NCI-H2081 (cell line): ENCODE measurements around the gene NOL3.

Experiments used
- DNase-seq, 2 experiments: peaks; one replicate each; lab custom pipeline; 2025; lab: John Stamatoyannopoulos, UW

Gene NOL3

DNA sequence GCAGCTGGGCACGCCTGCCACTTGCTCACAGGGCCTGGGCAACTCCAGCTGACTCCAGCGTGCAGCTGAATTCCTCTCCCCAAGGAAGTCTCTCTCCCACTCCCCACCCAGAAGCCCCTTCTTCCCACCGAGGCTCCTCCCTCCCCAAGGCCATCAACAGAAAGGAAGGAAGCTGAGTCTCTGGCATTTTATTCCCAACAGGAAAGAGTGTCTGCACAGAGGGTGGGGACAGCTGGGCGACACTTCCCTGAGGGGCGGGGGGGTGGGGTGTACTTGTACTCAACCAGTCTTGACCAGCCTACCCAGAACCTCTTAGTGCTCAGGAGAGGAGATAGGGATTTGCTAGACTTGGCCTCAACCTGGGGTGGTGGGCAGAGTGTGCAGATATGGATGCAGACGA is 19.7 kb downstream of the NOL3 start, which contains the start of gene EXOC3L1:
TSS of gene EXOC3L1 (minus strand) at position 96 of the 400 bp plus-strand sequence. CDS start 460 bp downstream, outside the sequence.
- DNase-seq: no peak

DNA sequence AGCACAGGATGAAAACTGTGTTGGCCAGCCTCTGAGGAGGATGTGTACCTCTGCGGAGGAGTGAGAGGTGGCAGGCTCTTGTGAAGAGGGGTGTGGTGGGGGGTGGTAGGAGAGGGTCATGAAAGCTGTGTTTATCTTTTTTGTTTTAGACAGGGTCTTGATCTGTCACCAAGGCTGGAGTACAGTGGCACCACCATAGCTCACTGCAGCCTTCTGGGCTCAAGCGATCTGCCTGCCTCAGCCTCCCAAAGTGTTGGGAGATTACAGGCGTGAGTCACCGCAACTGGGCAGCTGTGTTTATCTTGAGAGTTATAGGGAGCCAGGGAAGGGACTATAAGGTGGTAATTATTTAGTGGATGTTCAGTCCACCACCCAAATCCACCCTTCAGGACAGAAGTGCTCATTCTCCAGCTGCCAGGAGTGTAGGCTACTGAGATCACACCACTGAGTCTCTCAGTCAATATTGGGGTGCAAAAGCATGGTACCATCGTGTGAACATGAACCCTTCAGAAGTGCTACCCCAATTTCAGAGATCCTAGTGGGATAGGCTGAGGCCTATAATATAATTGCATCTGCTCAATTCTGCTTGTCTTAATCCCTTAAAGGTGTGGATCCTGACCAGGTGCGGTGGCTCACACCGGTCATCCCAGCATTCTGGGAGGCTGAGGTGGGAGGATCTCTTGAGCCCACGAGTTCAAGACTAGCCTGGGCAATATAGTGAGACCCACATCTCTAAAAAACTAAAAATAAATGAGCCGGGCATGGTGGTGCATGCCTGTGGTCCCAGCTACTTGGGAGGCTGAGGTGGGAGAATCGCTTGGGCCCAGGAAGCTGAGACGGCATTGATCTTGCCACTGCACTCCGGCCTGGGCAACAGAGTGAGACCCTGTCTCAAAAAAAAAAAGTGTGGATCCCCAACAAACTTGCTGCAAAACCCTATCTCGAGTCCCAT is 20.4 kb downstream of the NOL3 start:
- no peak for DNase-seq

- DNase-seq: no peak
Observed at GRCh38 chr16:67191411-67191994, 21.2 kb downstream of the NOL3 start.

- peak; percentile 83 to 89 for DNase-seq
Observed at GRCh38 chr16:67191995-67192681, 21.8 kb downstream of the NOL3 start, which contains the start of gene E2F4. Gene E2F4 (plus strand): TSS chr16:67192155. CDS start chr16:67192228, 73 bp downstream.

GRCh38 chr16:67192781-67193361 is 22.5 kb downstream of the NOL3 start:
- DNase-seq: no peak

GRCh38 chr16:67193536-67193935 is 23.2 kb downstream of the NOL3 start:
- no peak for DNase-seq

DNA sequence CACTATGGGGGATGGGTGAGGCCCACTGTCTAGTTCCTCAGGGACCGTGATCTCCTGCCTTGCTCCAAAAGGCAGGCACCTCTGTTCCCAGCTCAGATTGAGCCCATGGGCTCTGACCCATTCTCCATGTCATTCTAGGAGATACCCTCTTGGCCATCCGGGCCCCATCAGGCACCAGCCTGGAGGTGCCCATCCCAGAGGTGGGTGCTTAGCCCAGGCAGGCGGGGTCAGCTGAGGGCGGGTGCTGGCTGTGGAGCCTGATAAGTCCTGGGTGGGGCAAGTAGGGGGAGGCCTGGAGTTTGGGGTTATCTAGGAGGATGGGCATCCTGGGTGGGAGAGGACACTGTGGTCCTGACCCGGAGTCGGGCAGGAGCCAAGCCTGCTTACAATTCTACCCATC is 23.9 kb downstream of the NOL3 start:
- no peak for DNase-seq

DNA sequence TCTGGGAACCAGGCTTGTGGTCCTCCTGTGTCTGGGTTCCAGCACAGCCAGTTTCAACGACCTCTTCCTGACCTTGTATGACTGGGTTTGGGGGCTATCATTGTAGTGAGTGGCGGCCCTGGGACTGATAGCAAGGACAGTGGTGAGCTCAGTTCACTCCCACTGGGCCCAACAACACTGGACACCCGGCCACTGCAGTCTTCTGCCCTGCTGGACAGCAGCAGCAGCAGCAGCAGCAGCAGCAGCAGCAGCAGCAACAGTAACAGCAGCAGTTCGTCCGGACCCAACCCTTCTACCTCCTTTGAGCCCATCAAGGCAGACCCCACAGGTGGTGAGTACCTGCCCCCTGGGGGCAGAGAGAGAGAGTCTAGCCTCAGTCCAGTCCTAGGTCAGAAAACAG is 25.3 kb downstream of the NOL3 start:
- DNase-seq: no peak

GRCh38 chr16:67196881-67197280 is 26.5 kb downstream of the NOL3 start:
- DNase-seq: no peak

DNA sequence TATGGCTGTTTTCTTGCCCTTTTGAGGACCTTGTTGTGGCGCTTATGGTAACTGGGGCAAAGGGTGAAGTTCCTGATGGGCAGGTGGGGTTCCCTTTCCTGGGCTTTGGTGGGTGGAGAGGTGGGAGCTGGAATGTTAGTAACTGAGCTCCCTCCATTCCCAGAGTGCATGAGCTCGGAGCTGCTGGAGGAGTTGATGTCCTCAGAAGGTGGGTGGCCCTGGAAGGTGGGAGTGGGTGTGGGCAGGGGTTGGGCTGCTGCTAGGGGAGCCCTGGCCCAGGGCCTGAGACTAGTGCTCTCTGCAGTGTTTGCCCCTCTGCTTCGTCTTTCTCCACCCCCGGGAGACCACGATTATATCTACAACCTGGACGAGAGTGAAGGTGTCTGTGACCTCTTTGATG is 27.4 kb downstream of the NOL3 start:
- no peak for DNase-seq

- no peak for DNase-seq
Observed at GRCh38 chr16:67198238-67198734, 27.9 kb downstream of the NOL3 start.

DNA sequence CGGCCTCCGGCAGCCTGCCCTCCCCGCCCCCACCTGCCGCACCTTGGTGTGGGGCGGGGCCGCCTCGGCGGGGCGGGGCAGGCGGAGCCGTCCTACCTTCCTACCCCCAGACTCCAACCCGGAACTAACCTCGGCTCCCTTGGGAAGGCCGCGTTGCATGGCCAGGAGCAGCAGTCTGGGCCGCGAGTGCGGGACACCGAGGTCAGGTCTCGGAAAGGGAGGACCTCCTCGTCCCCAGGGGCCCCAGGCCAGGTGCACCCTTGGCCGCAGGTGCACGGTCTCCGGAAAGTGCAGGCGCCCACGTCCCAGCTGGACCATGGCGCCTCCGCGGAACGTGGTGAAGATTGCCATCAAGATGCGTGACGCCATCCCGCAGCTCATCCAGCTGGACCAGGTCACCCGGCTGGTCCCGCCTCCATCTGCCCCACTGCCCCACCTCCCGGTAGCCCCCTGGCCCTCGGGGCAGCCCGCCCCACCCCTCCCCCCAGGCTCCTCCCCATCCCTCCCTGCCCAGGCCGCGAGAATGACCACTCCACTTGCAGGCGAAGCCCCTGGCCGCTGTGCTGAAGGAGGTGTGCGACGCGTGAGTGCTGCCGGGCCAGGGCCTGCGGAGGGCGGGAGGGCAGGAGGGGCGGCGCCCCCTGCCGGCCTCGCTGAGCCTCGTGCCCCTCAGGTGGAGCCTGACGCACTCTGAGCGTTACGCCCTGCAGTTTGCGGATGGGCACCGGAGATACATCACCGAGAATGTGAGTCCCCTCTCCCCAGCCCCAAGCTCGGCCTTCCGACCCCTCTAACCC is 28.9 kb downstream of the NOL3 start, which contains the start of gene ELMO3:
TSS of gene ELMO3 (plus strand) at position 121 of the 797 bp plus-strand sequence. CDS start at position 317, 196 bp downstream.
- DNase-seq: peak; percentile 23 to 47

- no peak for DNase-seq
Observed at GRCh38 chr16:67199808-67200198, 29.5 kb downstream of the NOL3 start.

DNA sequence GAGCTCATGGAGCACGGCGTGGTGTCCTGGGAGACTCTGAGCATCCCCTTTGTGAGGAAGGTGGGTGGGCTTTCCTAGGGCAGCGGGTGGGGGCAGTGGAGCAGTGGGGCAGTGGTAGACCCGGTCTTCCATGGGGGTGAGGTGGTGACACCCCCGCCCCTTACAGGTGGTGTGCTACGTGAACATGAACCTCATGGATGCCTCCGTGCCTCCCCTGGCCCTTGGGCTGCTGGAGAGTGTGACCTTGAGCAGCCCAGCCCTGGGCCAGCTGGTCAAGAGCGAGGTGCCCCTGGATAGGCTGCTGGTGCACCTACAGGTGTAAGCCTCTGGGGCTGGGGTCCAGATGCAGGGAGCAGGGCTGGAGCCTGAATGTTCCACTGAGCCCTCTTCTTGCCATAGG is 30.2 kb downstream of the NOL3 start:
- DNase-seq: no peak

DNA sequence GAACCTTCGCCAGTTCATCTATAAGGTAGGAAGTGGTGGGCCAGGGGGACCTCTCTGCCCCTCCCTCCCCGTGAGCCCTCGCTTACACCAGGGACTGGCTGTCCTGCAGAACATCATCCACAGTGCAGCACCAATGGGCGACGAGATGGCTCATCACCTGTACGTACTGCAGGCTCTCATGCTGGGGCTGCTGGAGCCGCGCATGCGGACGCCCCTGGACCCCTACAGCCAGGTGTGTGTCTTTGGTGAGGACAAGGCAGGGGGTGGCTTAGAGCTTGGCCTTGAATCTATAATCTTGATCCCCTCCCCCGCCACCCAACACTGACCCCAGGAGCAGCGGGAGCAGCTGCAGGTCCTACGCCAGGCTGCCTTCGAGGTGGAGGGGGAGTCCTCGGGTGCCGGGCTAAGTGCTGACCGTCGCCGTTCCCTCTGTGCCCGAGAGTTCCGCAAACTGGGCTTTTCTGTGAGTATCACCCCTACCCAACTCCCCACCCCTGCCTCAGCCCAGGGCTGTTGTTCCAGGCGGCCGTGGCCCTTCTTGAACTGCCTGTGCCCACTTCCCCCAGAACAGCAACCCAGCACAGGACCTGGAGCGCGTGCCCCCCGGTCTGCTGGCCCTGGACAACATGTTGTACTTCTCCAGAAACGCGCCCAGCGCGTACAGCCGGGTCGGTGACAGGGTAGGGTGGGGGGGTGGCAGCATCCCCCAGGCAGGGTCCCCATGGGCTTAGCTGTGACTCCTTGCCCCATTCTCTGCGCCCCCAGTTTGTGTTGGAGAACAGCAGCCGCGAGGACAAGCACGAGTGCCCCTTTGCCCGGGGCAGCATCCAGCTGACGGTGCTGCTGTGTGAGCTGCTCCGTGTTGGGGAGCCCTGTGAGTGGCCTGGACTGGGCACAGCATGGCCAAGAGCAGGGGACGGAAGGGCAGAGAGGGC is 31.3 kb downstream of the NOL3 start:
- no peak for DNase-seq

DNA sequence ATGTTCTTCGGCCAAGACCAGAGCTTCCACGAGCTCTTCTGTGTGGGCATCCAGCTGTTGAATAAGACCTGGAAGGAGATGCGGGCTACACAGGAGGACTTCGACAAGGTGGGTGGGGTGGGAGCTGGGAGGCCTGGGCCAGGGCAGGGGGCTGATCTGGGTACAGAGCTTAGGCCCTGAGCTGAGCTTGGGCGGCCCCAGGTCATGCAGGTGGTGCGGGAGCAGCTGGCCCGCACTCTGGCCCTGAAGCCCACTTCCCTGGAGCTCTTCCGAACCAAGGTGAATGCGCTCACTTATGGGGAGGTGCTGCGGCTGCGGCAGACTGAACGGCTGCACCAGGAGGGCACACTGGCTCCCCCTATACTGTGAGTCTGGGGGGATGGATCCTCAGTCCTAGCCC is 32.1 kb downstream of the NOL3 start:
- no peak for DNase-seq

DNA sequence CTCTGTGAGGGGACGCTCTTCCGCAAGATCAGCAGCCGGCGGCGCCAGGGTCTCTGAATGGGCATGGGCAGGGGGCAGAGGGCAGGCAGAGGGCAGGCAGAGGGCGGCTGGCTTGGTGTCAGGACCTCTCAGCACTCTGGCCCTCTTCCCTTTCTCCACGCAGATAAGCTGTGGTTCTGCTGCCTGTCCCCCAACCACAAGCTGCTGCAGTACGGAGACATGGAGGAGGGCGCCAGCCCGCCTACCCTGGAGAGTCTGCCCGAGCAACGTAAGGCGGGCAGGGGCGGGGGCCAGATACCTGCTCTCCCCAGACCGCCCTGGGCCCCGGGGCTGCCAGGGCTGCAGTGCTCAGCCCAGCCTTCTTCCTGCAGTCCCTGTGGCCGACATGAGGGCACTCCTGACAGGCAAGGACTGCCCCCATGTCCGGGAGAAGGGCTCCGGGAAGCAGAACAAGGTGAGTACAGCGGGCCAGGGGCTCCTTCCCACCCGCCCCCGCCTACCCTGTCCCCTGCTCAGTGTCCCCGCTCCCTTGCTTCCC is 32.7 kb downstream of the NOL3 start:
- no peak for DNase-seq

- no peak for DNase-seq
Observed at GRCh38 chr16:67204076-67204475, 33.7 kb downstream of the NOL3 start.

DNA sequence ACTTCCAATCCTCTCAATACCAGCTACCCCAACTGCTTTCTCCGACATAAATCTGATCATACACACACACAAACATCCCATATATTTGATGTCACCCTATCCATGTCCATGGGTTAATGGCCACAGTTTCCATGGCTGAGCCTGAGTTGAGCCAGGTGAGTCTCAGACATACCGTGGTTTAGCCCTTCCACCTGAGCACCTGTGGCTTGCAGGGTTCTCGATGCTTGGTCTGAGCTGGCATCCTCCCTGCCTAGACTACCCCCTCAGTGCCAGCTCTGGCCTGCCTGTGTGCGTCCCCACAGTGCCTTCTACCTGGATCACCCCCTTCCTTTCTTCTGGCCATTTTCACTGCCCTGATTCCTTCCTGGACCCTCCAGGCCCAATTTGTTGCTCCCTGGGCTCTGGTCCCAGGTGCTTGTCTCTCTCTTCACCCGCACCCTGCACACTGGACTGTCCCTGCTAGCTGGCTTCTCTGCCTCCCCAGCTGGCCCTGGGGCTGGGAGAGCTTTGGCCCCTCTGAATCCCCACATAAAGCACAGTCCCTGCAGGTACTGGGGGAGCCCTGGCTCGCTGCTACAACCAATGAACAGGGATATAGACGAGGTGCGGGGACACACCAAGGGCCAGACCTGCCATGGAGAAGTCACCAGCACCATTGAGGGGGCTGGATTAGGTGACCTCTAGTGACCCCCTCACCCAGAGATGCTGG is 35.9 kb downstream of the NOL3 start:
- DNase-seq: no peak
